GM10248 (cell line): ENCODE data around the gene MREG.

Source experiments
- CTCF ChIA-PET: fragments of 300-600 bp; sonication (Branson Sonifier 250); formaldehyde crosslinking; extraction: SDS; loops from one replicate; lab custom pipeline; 2021; ENCODE audit warnings: antibody characterized with exemption; lab: Yijun Ruan, JAX
- POLR2A ChIA-PET: fragments of 350-650 bp; sonication (Branson Sonifier 250); formaldehyde crosslinking; extraction: SDS; loops from one replicate; lab custom pipeline; 2020; ENCODE audit warnings: antibody characterized with exemption; lab: Yijun Ruan, JAX
- DNase-seq: peaks from one replicate; pipeline ENCODE4 v3.0.0; 2012; ENCODE audit errors: extremely low spot score
- TF ChIP-seq, protein P1 (sequence below): IDR thresholded peaks from 2 replicates; pipeline ENCODE4 v1.5.1; 2012; ENCODE audit warnings: mild to moderate bottlenecking, low read depth; ENCODE audit errors: extremely low read depth, missing control alignments, control extremely low read depth

The MREG gene

DNA sequence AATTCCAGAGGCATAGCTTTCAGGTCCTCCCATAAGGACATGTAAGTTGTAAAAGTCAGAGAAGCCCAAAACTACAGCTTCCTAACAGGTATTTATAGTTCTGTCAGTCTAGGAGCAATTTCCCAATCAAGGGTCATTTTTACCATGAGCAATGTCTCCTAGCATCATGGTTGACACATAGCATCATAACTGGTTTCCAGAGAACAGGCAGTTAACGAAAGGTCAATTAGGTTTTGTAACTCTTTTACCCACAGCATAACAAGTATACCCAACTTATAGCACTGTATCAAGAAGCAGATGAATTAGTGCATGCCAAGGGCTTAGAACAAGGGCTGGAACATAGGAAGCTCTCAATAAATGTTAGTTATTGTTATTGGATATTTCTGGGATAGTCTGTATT is 110.1 kb downstream of the MREG start:
- ChIA-PET POLR2A (no interaction called here), CTCF (interaction anchor here (0.7 to 1.3 kb wide), 4 partner anchors 10 to 449 kb away, joined by 3 to 4 read pairs (median 3); no protein-coding TSS in a partner anchor)
- DNase-seq, result no peak
- TF ChIP-seq, protein P1, sequence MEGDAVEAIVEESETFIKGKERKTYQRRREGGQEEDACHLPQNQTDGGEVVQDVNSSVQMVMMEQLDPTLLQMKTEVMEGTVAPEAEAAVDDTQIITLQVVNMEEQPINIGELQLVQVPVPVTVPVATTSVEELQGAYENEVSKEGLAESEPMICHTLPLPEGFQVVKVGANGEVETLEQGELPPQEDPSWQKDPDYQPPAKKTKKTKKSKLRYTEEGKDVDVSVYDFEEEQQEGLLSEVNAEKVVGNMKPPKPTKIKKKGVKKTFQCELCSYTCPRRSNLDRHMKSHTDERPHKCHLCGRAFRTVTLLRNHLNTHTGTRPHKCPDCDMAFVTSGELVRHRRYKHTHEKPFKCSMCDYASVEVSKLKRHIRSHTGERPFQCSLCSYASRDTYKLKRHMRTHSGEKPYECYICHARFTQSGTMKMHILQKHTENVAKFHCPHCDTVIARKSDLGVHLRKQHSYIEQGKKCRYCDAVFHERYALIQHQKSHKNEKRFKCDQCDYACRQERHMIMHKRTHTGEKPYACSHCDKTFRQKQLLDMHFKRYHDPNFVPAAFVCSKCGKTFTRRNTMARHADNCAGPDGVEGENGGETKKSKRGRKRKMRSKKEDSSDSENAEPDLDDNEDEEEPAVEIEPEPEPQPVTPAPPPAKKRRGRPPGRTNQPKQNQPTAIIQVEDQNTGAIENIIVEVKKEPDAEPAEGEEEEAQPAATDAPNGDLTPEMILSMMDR, result no peak

DNA sequence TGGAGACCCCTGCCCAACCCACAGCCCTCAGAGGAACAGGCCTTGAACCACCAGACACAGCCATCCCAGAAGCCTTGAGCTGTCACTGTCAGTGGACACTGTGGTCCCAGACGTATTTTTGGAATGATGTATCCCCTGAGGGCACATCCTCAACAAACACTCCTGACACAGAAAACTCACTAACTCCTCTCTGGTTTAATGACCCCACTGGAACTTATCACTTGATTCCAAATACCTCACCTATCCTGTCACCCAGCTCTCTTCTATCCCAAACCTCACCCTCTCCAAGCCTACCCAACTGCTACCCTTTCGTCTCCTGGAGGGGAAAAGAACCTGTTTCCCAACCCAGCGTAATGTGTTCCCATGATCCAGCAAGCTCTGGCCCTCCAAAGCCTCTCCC is 111.6 kb downstream of the MREG start:
- POLR2A ChIA-PET, result no interaction called here
- CTCF ChIA-PET, result interaction anchor here (0.9 to 1.2 kb wide), 2 partner anchors 16 to 22 kb away, joined by 3 to 4 read pairs; no protein-coding TSS in a partner anchor

DNA sequence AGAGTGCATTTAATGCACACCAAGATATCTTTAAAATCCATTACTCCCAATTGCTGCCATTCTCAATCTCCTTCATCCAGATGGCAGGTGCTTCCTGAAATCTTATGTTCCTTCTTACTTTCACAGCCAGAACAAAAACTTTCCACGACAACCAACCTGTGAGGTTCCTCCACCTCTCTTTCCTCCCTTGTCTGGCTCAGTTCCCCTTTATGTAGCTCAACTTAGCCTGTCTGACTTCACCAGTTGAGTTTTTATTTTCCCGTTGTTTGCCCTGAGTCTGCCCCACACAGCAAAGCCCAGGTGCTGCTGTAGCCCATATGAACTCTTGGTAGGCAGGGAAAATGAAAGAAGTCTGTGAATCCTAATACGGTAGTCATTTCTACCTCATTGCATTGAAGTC is 112.5 kb downstream of the MREG start:
- TF ChIP-seq, protein P1, result no peak
- CTCF ChIA-PET, result interaction anchor here (0.7 kb wide), 1 partner anchor 13 kb away, joined by 3 read pairs; no protein-coding TSS in a partner anchor
- POLR2A ChIA-PET, result no interaction called here
- DNase-seq, result peak; percentile 31

More for the DNA sequence above, 111.6 kb downstream of the MREG start:
- DNase-seq, result no peak
- TF ChIP-seq, protein P1, result no peak

DNA sequence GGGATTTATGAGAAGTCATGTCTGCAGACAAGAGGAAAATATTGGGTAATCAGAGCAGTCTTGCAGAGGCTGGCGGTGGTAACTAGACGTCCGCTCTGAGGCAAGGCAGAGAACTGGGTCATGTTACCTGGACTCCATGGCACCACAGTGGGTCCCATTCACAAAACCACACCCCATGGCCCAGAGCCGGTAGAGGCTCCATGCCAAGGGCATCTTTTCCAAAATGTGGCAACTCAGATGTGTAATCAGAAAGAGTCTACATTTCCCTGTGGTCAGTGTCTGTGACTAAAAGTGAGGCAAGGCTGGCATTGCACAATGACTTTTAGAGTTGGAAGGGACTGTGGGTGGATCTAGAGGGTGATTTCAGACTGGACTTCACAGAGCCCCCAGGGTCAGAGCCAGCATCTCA is 113.1 kb downstream of the MREG start:
- no peak for DNase-seq
- POLR2A ChIA-PET, result no interaction called here
- CTCF ChIA-PET, result no interaction called here
- TF ChIP-seq, protein P1, result no peak

DNA sequence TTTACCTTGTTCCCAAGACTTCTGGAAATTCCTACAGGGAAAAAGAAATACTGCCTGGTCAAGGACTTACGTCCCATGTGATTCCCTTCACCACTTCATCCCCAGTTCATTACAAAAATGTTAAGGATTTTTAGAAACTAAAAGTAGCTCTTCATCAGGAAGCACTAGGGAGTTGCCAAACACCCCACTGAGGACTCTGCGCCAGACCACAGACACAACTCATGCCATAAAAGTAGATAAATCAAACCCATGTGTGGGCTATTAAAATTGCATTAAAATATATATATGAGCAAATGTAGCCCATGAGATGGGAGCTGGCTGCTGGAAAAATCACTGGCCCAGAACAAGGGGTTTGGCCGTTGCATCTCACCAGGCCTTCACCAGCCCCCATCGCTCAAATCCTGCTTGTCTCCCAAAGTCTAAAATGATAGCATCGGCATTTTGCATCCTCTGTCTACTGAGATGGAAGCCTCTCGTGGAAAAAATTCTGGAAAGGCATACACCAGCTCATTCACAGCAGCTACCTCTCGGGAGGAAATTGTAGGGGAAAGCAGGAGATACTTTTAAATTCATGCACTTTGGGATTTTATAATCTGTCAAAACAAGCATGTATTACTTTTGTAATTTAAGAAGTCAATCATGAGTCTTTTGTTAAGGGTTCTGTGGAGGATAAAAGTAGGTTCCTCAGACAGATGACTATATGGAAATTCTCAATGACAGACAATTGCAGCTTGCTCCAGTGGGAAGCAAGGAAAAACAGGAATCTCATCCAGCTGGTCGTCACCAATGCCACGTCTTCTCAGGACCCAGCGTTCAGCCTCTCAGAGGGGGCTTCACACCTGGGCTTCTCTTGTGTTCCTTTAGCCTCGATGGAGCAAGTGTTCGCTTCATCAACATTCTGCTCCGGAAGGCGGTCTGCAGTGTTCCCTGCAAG is 113.9 kb downstream of the MREG start:
- ChIA-PET POLR2A (no interaction called here), CTCF (interaction anchor here (1.2 kb wide), 1 partner anchor 10 kb away, joined by 4 read pairs; no protein-coding TSS in a partner anchor)
- DNase-seq, result no peak
- TF ChIP-seq, protein P1, result no peak

DNA sequence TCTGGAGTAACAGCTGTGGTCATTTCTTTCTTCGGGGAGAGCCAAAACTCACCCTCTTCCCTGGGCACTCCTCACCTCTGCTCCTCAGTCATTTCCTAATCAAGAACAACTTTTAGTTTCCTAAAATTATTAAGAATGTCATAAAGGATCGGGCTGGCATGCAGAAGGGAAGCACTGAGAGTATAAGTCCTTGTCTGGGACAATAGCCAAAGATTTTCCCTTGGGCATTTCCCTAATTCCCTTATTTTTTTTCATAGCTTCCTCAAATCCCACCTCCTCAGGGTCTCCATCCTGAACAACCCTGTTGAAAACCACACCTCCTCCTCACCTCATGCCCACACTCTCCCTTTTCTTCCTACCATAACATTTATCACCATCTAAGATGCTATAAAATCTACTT is 115.0 kb downstream of the MREG start:
- CTCF ChIA-PET, result interaction anchor here (1.2 kb wide), 1 partner anchor 9 kb away, joined by 4 read pairs; no protein-coding TSS in a partner anchor
- POLR2A ChIA-PET, result no interaction called here
- TF ChIP-seq, protein P1, result no peak
- DNase-seq, result no peak
